ENCODE data around the gene GAREM2. TPM values are rescaled to one million over a fixed set of nuclear protein-coding genes. Genes with fewer than 3 reads are reported as not detected.

Gene GAREM2
- polyA plus RNA-seq, 2 of the 4 experiments (the other 2 are of a cell fraction) = 5.1 to 5.9 TPM

DNA sequence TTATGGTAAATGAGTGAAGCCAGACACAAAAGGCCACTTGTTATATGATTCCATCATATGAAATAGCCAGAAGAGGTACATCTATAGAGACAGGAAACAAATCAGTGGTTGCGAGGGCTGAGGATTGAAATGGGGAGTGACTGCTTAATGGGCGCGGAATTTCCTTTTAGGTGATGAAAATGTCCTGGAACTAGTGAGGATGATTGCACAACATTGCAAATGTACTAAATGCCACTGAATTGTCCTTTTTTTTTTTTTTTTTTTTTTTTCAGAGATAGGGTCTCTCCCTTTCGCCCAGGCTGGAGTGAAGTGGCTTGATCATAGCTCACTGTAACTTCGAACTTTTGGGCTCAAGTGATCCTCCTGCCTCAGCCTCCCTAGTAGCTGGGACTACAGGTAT lies 15.3 kb upstream of the GAREM2 start:
- no peak overlapping the region for H3K4me2 ChIP-seq
- H3K4me3 ChIP-seq = no peak overlapping the region
- ATAC-seq = no peak
- H3K4me1 ChIP-seq = no peaks in the 10 kb centered on the region
- no peak overlapping the region for H3K27ac ChIP-seq
- no peak for FAIRE-seq
- TF ChIP-seq RFX5 (IDR thresholded peaks at IDR 0.05) (no peak), GATA3 (IDR thresholded peaks at IDR 0.05; ENCODE audit: borderline replicate concordance) (no peak), POLR2A (IDR thresholded peaks at IDR 0.05; ENCODE audit: low read length) (no peak), CEBPB (IDR thresholded peaks at IDR 0.05) (peak in 1 of 2 experiments; percentile 14; a peak in 1 of 4 replicates), ZSCAN20 (CRISPR knock-in tag; IDR thresholded peaks at IDR 0.05) (no peak)
- CTCF ChIA-PET = no interaction called here
- POLR2A ChIA-PET = no interaction called here
- no peak for DNase-seq (ENCODE audit: low read depth in 1 of 2, low spot score in 1 of 2)
- H3K9me3 ChIP-seq = peaks cover 8% of the 10 kb centered on the region
- WGBS (ENCODE audit: missing lambda C conversion rate) = 81% methylated on average over 5 of the region's 5 CpGs

DNA sequence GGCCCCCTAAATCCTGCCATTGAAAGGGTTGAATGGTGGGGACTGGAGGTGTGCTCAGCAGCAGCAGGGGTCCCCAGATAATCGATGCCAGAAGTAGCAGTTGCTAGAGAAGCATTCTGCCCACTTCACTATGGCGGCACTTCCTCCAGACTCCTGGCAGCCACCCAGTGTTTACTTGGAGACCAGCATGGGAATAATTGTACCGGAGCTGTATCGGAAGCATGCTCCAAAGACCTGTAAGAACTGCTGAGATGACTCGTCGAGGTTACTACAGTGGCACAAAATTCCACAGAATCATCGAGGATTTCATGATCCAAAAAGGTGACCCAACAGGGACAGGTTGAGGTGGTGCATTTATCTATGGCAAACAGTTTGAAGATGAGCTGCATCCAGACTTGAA lies 11.0 kb upstream of the GAREM2 start:
- no peak for FAIRE-seq
- Histone ChIP-seq H3K27ac (no peak overlapping the region), H3K4me2 (no peak overlapping the region), H3K4me3 (no peak overlapping the region), H3K4me1 (no peaks in the 10 kb centered on the region), H3K9me3 (no peaks in the 10 kb centered on the region)
- no peak for ATAC-seq
- WGBS (ENCODE audit: missing lambda C conversion rate) = 67% methylated on average over 7 of the region's 7 CpGs
- POLR2A ChIA-PET = no interaction called here
- TF ChIP-seq KDM1A (IDR thresholded peaks at IDR 0.05; ENCODE audit: low read depth) (no peak), PHF8 (IDR thresholded peaks at IDR 0.05; ENCODE audit: borderline replicate concordance, low read depth) (no peak), EHF (CRISPR knock-in tag; IDR thresholded peaks at IDR 0.05) (no peak), CHD2 (IDR thresholded peaks at IDR 0.05; ENCODE audit: low read length, partially characterized antibody) (no peak), BHLHE40 (IDR thresholded peaks at IDR 0.05; ENCODE audit: low read depth, low read length) (no peak), POLR2A (IDR thresholded peaks at IDR 0.05; ENCODE audit: low read length) (no peak), HEYL (CRISPR knock-in tag; IDR thresholded peaks at IDR 0.05) (no peak), HDAC2 (IDR thresholded peaks at IDR 0.05) (no peak), TP53 (CRISPR knock-in tag; IDR thresholded peaks at IDR 0.05) (no peak), TFCP2L1 (CRISPR knock-in tag; IDR thresholded peaks at IDR 0.05) (no peak), KDM5A (IDR thresholded peaks at IDR 0.05) (no peak)
- TF ChIP-seq, protein P1, sequence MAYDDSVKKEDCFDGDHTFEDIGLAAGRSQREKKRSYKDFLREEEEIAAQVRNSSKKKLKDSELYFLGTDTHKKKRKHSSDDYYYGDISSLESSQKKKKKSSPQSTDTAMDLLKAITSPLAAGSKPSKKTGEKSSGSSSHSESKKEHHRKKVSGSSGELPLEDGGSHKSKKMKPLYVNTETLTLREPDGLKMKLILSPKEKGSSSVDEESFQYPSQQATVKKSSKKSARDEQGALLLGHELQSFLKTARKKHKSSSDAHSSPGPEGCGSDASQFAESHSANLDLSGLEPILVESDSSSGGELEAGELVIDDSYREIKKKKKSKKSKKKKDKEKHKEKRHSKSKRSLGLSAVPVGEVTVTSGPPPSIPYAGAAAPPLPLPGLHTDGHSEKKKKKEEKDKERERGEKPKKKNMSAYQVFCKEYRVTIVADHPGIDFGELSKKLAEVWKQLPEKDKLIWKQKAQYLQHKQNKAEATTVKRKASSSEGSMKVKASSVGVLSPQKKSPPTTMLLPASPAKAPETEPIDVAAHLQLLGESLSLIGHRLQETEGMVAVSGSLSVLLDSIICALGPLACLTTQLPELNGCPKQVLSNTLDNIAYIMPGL (CRISPR knock-in tag; IDR thresholded peaks at IDR 0.05; ENCODE audit: borderline replicate concordance) = no peak
- TF ChIP-seq, protein P2, sequence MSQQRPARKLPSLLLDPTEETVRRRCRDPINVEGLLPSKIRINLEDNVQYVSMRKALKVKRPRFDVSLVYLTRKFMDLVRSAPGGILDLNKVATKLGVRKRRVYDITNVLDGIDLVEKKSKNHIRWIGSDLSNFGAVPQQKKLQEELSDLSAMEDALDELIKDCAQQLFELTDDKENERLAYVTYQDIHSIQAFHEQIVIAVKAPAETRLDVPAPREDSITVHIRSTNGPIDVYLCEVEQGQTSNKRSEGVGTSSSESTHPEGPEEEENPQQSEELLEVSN (IDR thresholded peaks at IDR 0.05; ENCODE audit: borderline replicate concordance, low read depth) = no peak
- TF ChIP-seq, protein P3, sequence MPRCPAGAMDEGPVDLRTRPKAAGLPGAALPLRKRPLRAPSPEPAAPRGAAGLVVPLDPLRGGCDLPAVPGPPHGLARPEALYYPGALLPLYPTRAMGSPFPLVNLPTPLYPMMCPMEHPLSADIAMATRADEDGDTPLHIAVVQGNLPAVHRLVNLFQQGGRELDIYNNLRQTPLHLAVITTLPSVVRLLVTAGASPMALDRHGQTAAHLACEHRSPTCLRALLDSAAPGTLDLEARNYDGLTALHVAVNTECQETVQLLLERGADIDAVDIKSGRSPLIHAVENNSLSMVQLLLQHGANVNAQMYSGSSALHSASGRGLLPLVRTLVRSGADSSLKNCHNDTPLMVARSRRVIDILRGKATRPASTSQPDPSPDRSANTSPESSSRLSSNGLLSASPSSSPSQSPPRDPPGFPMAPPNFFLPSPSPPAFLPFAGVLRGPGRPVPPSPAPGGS (IDR thresholded peaks at IDR 0.05) = no peak
- TF ChIP-seq, protein P4, sequence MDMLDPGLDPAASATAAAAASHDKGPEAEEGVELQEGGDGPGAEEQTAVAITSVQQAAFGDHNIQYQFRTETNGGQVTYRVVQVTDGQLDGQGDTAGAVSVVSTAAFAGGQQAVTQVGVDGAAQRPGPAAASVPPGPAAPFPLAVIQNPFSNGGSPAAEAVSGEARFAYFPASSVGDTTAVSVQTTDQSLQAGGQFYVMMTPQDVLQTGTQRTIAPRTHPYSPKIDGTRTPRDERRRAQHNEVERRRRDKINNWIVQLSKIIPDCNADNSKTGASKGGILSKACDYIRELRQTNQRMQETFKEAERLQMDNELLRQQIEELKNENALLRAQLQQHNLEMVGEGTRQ (IDR thresholded peaks at IDR 0.05) = no peak
- TF ChIP-seq, protein P5, sequence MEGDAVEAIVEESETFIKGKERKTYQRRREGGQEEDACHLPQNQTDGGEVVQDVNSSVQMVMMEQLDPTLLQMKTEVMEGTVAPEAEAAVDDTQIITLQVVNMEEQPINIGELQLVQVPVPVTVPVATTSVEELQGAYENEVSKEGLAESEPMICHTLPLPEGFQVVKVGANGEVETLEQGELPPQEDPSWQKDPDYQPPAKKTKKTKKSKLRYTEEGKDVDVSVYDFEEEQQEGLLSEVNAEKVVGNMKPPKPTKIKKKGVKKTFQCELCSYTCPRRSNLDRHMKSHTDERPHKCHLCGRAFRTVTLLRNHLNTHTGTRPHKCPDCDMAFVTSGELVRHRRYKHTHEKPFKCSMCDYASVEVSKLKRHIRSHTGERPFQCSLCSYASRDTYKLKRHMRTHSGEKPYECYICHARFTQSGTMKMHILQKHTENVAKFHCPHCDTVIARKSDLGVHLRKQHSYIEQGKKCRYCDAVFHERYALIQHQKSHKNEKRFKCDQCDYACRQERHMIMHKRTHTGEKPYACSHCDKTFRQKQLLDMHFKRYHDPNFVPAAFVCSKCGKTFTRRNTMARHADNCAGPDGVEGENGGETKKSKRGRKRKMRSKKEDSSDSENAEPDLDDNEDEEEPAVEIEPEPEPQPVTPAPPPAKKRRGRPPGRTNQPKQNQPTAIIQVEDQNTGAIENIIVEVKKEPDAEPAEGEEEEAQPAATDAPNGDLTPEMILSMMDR (IDR thresholded peaks at IDR 0.05) = no peak
- no peak for DNase-seq (ENCODE audit: low read depth in 1 of 2, low spot score in 1 of 2)
- CTCF ChIA-PET = interaction anchor here (1.1 to 3.0 kb wide), 7 partner anchors 9 to 51 kb away, joined by 3 to 8 read pairs (median 3); no protein-coding TSS in a partner anchor

Measured in A549 (cell line).